22Rv1 (cell line): ENCODE results near the gene OSTF1.

ENCODE experiments used
- H3K27ac ChIP-seq: fragments of 450-650 bp; 2 replicates; pipeline ENCODE4 v1.5.1; 2017
- CTCF ChIP-seq: fragments of 450-650 bp; IDR thresholded peaks from 2 replicates; pipeline ENCODE4 v1.5.1; 2017; ENCODE audit warnings: mild to moderate bottlenecking
- ZFX ChIP-seq: fragments of 450-650 bp; IDR thresholded peaks from 2 replicates; pipeline ENCODE4 v1.6.1; 2017; ENCODE audit warnings: antibody characterized with exemption, borderline replicate concordance

Gene OSTF1

GRCh38 chr9:75121914-75122558 lies 33.7 kb downstream of the OSTF1 start:
- no peak for TF ChIP-seq ZFX
- no peak for TF ChIP-seq CTCF

GRCh38 chr9:75123696-75124095 lies 35.4 kb downstream of the OSTF1 start:
- H3K27ac ChIP-seq, result no peak overlapping the region
- TF ChIP-seq CTCF (no peak), ZFX (no peak)

More at GRCh38 chr9:75121914-75122558, 33.7 kb downstream of the OSTF1 start:
- H3K27ac ChIP-seq, result no peak overlapping the region

- no peak overlapping the region for H3K27ac ChIP-seq
- no peak for TF ChIP-seq ZFX
- TF ChIP-seq CTCF, result no peak
These were observed 40.2 kb downstream of the OSTF1 start for GRCh38 chr9:75128535-75128934.

- no peak for TF ChIP-seq ZFX
- no peak for TF ChIP-seq CTCF
- no peak overlapping the region for H3K27ac ChIP-seq
These were observed 41.9 kb downstream of the OSTF1 start for GRCh38 chr9:75130172-75130571.

- H3K27ac ChIP-seq, result no peak overlapping the region
- TF ChIP-seq ZFX (no peak), CTCF (no peak)
These were observed 42.4 kb downstream of the OSTF1 start for GRCh38 chr9:75130621-75131230.

- H3K27ac ChIP-seq, result no peak overlapping the region
- TF ChIP-seq CTCF (no peak), ZFX (no peak)
These were observed 43.4 kb downstream of the OSTF1 start for GRCh38 chr9:75131700-75132099.

- TF ChIP-seq ZFX (no peak), CTCF (no peak)
These were observed 43.9 kb downstream of the OSTF1 start for GRCh38 chr9:75132244-75132643.

More at GRCh38 chr9:75132244-75132643, 43.9 kb downstream of the OSTF1 start:
- H3K27ac ChIP-seq, result no peak overlapping the region
